CD4-positive, alpha-beta T cell treated with Interferon alpha-2 for 1 hour (primary cell): ENCODE measurements around the gene QSOX1.

Experiments used
- DNase-seq, 2 donors: peaks; one replicate each; pipeline ENCODE4 v3.0.0-alpha.2; 2020 to 2022

The QSOX1 gene

DNA sequence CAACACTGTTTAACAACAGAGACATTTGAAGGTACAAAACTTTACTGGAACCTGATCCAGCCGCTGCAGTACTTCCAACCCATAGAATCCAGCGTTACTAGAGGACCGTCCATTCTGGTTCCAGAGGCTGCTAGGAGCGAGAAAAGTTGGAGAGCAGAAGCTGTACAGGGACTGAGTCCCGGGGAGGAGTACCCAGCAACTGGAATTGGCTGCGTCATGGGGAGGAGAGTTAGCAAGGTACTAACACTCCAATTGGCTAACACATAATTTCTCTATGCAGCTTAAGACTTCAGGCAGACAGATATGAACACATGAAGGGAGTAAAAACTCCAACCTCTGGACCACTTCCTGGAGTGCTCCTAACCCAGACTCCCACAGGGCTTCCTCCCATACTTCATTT lies 2.1 kb upstream of the QSOX1 start:
- no peak for DNase-seq

DNA sequence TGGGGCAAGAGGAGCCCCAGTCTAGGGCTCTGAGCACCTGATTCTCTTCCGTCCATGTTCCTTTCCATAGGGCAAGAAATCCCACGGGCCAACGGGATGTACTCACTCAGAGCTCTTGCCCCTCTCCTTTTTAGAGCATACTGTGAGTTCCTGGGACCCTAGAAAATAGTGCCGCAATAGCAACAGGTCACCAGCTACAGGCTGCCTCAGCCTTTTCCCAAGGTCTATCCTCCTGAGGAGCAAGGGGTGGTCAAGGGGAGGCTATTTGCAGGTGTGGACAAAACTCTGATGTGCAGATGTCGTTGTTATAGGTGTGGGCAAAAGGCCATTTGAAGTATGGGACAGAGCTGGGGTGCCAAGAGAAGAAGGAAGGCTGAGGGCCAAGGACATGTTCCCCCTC lies 1.6 kb upstream of the QSOX1 start:
- DNase-seq, result no peak

DNA sequence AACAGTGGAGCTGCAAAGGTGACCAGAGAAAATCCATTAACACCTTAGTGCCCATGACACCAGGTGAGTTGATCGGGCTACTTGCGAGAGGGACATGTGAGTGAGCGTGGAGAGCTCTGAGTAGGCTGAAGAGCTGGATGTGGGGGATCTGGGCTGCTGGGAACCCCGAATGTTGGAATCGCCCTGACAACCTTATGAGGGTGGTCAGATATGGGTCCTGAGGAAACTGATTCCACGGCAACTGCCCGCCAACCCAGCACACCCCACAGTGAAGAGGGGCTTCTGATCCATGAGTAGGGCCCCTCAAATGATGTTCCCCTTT lies 705 bp upstream of the QSOX1 start:
- peak in 1 of 2 donors; percentile 5 for DNase-seq

DNA sequence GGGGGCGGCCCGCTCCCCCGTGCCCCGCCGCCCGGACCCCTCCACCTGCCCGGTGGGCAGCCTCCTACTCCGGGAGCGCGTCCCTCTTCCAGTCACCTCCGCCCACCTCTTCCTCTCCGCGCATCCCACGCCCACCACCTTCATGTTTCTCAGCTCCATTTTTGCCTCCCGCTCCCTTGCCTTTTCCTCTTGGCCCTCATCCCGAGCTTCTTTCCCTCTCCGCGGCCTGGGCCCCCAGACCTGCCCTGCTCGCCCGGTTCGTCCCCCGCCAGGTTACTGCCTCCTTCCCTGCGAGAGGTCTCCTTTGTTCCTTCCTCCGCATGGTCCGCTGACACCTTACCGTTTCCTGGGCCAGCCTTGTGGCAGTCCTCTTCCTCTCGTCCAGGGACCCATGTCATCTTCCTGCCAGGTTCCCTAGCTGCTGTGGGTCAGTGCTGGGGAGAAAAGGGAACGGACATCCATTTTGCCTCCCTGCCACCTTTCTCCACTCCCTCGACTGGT lies 563 bp downstream of the QSOX1 start:
- no peak for DNase-seq

DNA sequence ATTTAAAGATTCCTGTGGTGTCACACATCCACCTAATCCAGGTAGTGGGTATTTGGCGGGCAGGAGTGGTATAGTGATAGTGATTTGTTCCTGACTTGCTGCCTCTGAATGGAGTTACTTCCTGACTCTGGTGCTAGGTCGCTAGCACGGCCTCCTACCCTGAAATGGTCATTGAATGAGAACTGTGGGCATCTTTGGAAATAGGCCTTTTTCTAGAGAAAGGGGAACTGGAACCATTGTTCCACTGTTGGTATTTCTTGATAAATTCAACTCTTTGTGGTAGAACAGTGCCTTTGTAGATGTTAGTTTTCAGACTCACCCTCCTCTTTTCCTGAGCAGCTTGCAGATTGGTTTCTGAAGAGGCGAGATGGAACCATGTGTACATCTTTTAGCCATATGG lies 1.5 kb downstream of the QSOX1 start:
- DNase-seq, result peak; percentile 11 to 21

DNA sequence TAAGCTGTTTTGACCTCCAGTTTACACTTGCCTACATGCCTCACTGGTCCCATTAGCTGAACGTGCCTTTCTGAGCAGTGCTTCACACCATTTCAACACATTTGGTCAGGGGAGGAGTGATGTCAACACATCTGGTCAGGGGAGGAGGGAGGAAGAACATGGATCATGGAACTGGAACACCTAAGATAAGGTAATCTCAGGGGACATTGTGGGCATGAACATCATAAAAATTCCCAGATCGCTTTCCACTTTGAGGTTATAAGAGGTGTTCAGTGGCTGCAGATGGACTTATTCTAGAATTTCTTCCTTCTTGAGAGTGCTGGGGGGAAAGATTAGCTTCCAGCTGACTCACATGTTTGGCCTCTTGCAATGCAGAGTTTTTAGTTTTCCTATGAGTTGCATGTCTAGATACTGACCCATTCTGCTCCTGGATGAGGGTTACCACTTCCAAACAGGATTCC lies 2.0 kb downstream of the QSOX1 start:
- DNase-seq, result no peak

DNA sequence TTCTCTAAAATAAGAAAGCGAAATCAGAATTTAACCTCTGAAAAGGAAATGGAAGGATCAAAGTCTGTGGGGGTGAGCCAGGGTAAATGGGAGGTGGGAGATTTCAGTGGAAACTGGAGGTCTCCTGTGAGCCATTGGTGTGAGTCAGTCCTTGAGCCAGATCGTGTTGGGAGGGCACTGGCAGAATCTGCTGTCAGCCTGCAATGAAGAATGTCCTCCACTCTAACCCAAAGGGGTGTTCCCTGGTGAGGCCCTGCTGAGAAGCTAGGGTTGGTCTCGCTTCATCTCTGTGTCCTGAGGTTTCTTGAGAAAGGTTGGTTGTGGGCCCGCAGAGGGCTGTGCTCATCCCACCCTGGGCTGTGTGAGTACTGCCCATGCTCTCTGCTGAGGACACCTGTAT lies 2.4 kb downstream of the QSOX1 start:
- DNase-seq, result no peak

DNA sequence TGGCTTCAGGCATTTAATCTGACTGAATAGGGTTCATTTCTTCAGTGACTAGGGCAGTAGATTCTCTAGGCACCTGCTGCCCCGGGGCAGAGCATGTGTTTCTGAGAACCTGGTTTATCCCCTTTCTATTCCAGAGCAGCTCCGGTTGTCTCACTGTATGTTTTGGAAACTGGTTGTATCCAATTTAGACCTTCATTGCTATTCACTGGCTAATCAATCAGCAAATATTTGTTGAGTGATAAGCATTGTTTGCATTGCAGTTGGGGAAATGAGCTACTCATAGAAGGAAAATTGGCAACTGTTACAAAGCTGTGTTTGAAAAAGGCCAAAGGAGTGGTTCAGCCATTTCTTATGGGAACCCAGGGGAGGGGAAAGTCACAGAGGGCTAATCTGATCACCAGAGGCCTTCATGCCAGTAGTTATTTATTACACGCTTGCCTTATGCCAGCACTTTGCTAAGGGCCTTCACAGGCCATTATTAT lies 2.9 kb downstream of the QSOX1 start:
- DNase-seq, result no peak

DNA sequence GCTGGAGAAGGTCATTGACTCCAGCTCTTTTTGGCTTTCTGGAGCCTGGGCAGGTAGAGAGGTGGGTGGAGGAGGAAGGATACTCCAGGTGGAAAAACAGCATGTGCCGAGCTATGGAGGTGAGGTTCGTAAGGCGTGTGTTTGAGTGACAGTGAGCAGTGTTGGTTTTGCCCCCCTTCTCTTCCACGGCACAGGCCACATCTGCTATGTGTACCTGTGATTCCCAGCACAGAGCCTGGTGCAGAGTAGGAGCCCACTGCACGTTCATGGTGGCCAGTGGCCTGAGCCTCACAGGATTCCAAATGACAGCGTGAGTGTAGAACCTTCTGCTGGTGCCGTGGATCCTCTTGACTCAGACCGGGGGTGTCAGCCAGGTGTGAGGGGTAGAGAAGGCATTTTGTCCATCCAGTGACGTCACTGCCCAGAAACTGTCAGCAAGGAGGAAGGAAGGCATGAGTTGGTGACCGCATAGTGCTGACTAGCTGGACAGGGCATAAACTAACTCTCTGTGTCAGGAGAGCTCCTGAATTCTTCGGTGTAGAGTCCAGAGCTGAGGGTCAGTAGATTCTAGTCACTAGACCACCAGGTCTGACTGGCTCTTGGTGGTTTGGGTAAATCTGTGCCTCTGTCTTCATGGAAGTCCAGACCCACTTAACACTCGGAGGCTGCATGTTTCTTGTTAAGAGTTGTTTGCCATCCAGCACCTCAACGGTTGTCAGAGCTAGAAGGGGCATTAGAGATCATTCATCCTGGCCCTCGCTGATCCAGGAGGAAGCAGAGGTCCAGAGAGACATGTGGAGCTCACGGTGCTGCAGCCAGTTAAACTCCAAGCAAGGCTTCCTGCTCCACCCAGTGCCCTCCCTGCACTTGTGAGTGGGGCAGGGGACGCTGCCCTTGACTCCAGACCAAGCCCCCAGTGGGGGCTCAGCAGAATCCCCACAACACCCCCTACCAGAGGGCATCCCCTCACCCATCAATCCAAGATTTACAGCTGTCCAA lies 3.8 kb downstream of the QSOX1 start:
- no peak for DNase-seq

DNA sequence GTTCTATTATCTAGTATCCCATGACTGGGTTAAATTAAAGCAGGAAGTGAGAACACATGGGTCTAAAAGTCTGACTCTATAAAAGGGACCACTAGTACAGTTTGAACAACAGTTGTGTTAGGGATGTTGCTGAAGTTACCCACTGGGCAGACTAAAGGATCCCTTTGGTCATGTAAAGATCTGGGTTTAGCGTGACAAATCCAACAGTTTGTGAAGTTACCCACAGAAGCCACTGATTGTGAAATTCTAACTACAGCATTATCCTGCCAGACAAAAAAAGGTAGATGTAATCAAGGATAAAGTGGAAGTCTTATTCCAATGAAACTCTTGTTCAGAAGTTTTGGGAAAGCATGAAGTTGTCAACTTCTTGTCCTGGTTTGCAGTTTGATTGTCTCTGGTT lies 5.7 kb downstream of the QSOX1 start:
- no peak for DNase-seq

DNA sequence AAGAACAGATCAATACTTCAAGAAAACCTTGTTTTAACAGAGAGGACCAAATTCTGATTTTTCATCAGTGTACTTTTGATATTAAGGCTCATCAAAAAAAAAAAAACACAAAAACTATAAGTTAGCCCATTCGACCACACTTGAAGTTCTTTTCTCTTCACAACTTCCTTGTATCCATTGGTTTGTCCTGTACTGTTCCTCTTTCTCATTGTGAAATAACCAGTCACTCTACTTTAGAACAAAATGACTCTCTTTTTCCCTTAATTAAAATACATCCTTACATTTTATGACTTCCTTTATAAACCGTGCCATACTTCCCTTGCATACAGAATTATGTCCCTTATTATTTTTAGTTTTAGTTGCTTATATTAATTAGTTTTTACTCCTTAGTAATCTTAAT lies 8.4 kb downstream of the QSOX1 start:
- no peak for DNase-seq

DNA sequence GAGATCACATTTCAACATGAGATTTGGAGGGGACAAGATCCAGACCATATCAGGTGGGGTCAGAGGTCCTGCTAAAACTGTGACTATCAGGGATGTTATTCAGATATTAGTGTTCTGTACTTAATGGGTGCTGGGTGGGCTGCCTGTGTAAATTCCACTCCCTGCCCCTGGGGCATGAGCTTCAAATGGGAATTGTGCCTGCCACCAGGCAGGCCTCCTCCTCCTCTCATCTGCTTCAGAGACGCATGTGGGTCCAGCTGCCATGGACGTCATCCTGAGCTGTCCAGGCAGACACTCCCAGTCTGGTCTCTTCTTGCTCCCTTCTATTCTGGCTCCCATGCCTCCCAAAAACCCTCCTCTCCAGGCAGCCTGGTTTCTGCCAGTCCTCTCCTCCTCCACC lies 10.4 kb downstream of the QSOX1 start:
- DNase-seq, result no peak

DNA sequence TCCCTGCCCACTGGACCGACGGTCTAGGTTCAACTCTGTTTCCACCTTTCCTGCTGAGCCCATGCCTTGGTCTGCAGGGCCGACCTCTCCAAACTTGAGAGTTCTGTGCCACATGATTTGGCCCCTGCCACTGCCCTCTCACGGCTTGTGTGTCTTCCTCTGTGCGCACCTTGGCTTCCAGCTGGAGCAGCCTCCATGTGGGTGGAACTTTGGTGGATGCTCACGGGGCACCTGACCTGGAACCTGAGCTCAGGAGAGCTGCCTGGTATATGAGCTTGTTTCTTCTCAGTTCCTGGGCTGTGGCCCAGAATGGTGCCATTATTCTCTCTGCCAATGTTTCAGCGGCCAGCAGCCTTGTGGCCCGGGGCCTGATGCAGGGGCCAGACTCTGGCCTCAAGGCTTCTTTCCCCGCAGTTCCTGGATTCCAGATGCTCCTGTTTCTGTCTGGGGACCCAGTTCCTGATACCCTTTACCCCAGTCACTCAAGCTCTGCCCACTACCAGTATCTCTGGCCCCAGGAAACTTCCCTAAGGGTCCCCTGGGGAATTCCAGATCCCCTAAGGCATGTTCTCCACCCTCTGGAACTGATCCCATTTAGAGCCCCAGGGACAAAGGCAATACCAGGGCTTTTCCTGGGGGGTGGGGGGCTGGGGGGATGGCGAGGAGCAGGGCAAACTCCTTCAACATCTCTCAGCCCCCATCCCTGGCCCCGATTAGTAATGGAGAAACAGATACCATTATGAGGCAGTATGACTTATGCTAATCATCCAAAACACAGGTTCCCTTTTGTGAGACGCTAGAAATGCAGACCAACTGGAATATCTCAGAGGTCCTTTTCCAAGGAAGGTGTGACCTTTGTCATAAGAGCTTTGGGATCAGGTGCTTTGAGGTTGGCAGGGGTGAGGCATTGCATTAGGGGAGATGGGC lies 11.1 kb downstream of the QSOX1 start:
- no peak for DNase-seq

DNA sequence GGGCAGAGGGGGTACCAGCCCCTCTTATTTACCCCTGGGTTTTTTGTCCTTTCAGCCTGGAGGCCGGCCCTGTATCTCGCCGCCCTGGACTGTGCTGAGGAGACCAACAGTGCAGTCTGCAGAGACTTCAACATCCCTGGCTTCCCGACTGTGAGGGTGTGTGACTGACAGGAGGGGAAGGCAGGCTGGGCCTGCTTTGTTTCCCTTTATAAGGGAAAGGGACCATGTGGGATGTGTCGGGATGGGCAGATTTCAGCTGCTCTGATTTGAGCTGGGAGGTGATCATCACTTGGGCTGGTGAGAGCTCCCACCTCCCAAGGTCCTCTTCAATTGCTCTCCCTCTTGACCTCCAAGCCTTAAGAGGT lies 11.7 kb downstream of the QSOX1 start:
- no peak for DNase-seq

DNA sequence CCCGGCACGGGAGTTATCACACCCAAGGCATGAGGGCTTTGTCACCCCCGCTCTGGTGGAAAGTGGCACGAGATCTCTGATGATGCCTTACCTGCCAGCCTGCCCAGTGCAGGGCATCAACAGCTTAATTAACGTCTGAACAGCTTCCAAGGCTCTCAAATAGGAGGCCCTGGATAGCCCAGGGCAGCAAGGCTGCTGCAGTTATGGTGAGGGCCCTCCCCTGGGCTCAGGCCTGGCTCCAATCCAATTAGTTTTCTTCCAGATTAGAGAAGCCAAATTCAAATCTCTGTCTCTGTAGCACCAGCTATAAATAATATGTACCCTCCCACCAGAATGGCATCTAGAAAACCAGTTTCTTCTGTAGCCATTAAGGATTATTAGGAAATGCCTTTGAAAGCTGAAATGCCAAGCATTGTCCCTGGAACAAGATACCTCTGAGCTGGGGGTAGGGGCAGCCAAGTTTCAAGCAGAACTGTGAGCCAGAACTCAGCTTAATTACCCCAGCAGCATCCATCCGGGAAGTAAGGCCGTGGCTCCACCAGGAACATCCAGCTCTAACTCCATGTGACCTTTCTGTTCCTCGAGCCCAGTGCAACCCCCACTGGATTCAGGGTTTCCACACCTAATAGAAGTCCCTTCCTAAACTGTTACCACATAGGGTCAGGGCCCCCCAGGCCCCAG lies 12.5 kb downstream of the QSOX1 start:
- no peak for DNase-seq

DNA sequence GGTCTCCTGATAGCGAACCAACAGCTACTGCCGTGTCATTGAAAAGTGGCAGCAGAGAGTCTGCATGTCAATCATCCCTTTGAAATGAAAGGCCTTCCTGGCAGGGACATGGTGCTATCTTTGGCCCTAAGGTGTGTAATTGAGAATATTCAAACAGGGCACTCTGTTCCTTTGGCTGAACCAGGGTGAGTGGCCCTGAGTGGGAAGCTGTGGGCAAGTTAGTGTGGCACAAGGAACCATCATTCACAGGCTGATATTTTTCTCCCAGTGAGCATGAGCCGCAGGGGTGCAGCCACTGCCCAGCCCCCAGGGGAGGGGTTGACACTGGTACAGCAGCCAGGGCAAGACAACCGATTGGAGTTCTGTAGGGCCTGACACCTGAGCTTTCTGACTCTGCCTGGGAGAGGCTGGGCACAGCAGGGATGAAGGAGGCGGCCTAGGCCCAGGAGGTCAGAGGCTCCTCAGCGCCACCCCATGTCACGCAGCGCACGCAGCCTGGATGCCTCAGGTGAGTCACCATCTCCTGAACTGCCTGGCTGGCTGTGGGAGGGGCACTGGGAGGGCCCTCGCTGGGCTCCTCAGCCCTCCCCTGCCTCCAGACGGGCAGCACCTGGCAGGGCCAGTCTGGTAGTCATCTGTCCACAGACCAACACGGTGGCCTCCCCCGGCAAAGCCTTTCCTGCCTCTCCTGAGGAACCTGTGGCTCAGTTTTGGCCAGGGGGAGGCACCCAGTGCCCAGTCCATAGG lies 13.2 kb downstream of the QSOX1 start:
- DNase-seq, result no peak

DNA sequence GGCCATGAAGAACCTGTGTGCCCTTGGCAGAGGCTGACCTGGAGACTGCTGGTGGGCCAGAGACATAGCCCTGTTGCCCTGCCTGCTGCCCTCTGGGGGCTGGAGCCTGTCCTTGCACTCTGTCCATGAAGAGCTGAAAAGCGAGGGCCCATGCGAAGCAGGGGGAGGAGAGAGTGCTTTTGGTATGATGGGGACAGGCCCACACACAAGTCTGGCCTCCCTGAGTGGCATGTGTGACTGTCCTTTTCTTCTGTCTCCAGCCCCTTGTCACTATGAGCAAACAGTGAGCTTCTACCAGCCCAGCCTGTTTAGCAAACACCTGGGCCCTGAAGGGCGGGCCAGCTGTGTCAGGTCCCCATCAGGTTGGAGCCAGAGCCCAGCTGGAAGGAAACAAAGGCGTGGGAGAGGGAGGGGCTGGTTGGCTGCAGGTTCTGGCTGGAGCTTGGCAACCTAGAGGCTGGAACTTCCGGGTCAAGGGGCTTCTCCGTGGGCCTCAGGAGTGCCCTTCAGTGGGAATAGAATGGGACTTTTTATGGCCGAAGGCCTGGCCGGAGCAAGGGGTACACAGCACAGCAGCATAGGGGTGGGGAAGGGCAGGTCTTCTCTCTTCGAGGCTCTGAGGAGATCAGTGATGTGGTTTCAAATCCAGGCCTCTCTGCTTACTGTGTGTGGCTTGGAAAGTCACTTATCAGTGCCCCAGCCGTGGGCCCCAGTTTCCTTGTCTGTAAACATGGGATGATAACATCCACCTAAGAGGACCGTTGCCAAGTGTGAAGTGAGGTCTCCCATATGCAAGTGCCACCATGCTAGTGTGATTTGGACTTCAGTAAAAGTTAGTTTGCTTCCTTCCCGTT lies 14.3 kb downstream of the QSOX1 start:
- peak in 1 of 2 donors; percentile 39 for DNase-seq

DNA sequence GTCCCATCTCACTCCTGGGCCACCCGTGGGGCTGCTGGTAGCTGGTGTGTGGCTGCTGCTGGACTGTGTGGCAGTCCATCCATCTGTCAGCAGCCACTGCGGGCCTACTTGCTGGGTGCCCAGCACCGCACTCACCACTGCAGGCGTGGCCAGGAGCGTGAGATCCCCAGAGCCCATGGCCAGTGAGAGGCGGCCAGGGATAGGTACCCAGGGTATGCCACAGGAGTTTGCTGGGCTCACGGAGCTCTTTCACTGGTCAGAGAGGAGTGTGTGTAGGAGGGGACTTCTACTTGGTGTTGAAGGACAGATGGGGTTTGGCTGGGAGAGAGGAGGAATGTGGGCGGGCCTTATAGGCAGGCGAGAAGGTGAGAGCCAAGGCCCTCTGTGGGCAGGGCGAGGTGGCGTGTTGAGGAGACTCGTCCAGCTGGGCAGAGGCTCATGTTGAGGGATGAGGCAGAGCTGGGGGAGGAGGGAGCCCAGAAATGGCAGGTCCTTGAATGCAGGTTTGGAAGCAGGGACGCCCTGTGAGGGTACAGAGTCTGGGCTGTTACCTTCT lies 15.0 kb downstream of the QSOX1 start:
- DNase-seq, result no peak

DNA sequence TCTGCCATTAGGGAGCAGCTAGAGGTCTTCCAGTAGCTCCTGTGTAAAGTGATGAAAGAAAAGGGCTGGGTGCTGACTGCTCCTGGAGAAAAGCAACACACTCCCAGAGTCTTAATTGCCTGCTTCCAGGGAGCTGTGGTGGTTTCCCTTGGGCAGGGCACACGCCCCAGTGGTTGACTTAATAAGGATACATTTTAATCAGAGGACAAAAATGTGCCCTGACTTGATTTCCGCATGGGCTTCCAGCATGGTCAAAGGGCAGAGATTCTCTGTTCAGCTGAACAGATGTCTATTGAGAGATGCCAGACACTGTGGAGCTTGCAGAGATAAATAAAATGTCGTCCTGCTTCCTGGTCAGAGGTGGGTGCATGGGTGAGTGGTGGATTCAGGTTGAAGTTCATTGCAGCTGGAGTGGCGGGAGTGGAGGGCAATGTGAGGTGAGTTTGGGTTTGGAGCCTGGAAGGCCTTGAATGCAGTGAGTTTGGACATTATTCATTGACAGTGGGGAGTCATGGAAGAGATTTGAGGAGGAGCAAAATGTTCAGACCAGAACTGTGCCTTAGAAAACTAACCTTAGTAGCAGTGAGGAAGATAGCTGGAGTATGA lies 16.0 kb downstream of the QSOX1 start:
- DNase-seq, result no peak

DNA sequence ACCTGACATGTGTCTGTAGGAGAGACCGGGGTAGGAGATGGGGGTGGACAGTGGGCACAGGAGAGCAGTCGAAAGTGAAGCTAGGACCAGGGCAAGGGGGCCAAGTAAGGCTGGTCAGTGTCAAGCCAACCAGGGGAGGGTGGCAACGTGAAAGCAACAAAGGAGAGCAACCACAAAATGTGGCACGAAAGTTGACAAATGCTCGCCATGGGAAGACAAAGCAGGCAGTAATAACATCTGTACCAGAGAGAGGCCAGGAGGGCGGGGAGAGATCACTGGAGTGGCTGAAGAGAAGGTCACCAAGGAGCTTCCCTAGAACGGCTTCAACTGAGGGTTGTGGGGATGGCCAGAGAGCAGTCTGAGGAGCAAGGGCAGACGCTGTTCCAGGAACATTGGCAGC lies 17.0 kb downstream of the QSOX1 start:
- DNase-seq, result no peak
